SK-N-SH treated with all-trans-retinoic acid at 6 μM for 48 hours (cell line): ENCODE results near the gene FGFR3.
"Not testable (repeated sequence)": the region's sequence is repeated elsewhere in the genome, so short reads cannot be mapped to it uniquely, and the experiment has no call there.

Experiments
- ATAC-seq: fragments of 200-7000 bp; cut with Tn5 transposase; 3 replicates; pipeline ENCODE4 v1.9.1; 2020; ENCODE audit warnings: mild to moderate bottlenecking, moderate library complexity
- ARNTL ChIP-seq: fragments of 450-650 bp; formaldehyde crosslinking; IDR thresholded peaks from 2 replicates; pipeline ENCODE4 v1.5.0; 2020; ENCODE audit warnings: low read depth, mild to moderate bottlenecking, moderate library complexity, borderline replicate concordance
- BACH2 ChIP-seq: fragments of 250-450 bp; sonication (Bioruptor Pico); IDR thresholded peaks from 2 replicates; pipeline ENCODE4 v1.9.0; 2021; ENCODE audit warnings: mild to moderate bottlenecking, borderline replicate concordance
- CSDC2 ChIP-seq: fragments of 250-450 bp; sonication (Bioruptor Pico); IDR thresholded peaks from 2 replicates; pipeline ENCODE4 v1.5.0; 2020; ENCODE audit warnings: mild to moderate bottlenecking, moderate library complexity
- ESRRG ChIP-seq: fragments of 250-450 bp; sonication (Bioruptor Pico); IDR thresholded peaks from 2 replicates; pipeline ENCODE4 v1.6.1; 2021; ENCODE audit warnings: mild to moderate bottlenecking
- GLIS3 ChIP-seq: fragments of 250-450 bp; sonication (Bioruptor Pico); IDR thresholded peaks from 2 replicates; pipeline ENCODE4 v1.5.0; 2020; ENCODE audit warnings: mild to moderate bottlenecking, moderate library complexity
- OSR1 ChIP-seq: fragments of 250-450 bp; sonication (Bioruptor Pico); IDR thresholded peaks from 2 replicates; pipeline ENCODE4 v1.8.0; 2022; ENCODE audit warnings: moderate library complexity, mild to moderate bottlenecking, inconsistent platforms
- PPARA ChIP-seq: fragments of 250-450 bp; sonication (Bioruptor Pico); IDR thresholded peaks from 2 replicates; pipeline ENCODE4 v1.5.0; 2020; ENCODE audit warnings: mild to moderate bottlenecking, borderline replicate concordance
- SNAI2 ChIP-seq: fragments of 250-450 bp; sonication (Bioruptor Pico); IDR thresholded peaks from 2 replicates; pipeline ENCODE4 v1.5.0; 2020; ENCODE audit warnings: mild to moderate bottlenecking, moderate library complexity
- TCF4 ChIP-seq: fragments of 250-450 bp; sonication (Bioruptor Pico); IDR thresholded peaks from 2 replicates; pipeline ENCODE4 v1.8.0; 2021; ENCODE audit warnings: mild to moderate bottlenecking, moderate library complexity, borderline replicate concordance
- TOX ChIP-seq: fragments of 250-450 bp; sonication (Bioruptor Pico); IDR thresholded peaks from 2 replicates; pipeline ENCODE4 v1.8.0; 2021; ENCODE audit warnings: mild to moderate bottlenecking, moderate library complexity, borderline replicate concordance
- ZC3H10 ChIP-seq: fragments of 250-450 bp; sonication (Bioruptor Pico); IDR thresholded peaks from 2 replicates; pipeline ENCODE4 v1.5.1; 2021; ENCODE audit warnings: mild to moderate bottlenecking, moderate library complexity
- ZFP30 ChIP-seq: fragments of 450-650 bp; formaldehyde crosslinking; IDR thresholded peaks from 2 replicates; pipeline ENCODE4 v1.5.0; 2022; ENCODE audit warnings: mild to moderate bottlenecking, moderate library complexity
- ZNF565 ChIP-seq: fragments of 450-650 bp; formaldehyde crosslinking; conservative IDR thresholded peaks from 2 replicates; pipeline ENCODE4 v1.5.0; 2020; ENCODE audit warnings: low read depth, mild to moderate bottlenecking, moderate library complexity
- ZNF70 ChIP-seq: fragments of 450-650 bp; formaldehyde crosslinking; IDR thresholded peaks from 2 replicates; pipeline ENCODE4 v1.5.0; 2020; ENCODE audit warnings: mild to moderate bottlenecking, moderate library complexity
- ZNF8 ChIP-seq: fragments of 450-650 bp; formaldehyde crosslinking; IDR thresholded peaks from 2 replicates; pipeline ENCODE4 v1.5.0; 2020; ENCODE audit warnings: mild to moderate bottlenecking, moderate library complexity
- TF ChIP-seq, protein P1 (sequence below): fragments of 250-450 bp; sonication (Bioruptor Pico); IDR thresholded peaks from 2 replicates; pipeline ENCODE4 v1.8.0; 2021; ENCODE audit warnings: low read depth, mild to moderate bottlenecking, moderate library complexity, borderline replicate concordance
- TF ChIP-seq, protein P2 (sequence below): fragments of 250-450 bp; sonication (Bioruptor Pico); IDR thresholded peaks from 2 replicates; pipeline ENCODE4 v1.5.1; 2020; ENCODE audit warnings: low read depth, mild to moderate bottlenecking, moderate library complexity
- TF ChIP-seq, protein P3 (sequence below): fragments of 250-450 bp; sonication (Bioruptor Pico); IDR thresholded peaks from 2 replicates; pipeline ENCODE4 v1.5.0; 2020; ENCODE audit warnings: mild to moderate bottlenecking, moderate library complexity
- TF ChIP-seq, protein P4 (sequence below): fragments of 250-450 bp; sonication (Bioruptor Pico); IDR thresholded peaks from 2 replicates; pipeline ENCODE4 v1.5.1; 2021; ENCODE audit warnings: mild to moderate bottlenecking, moderate library complexity
- TF ChIP-seq, protein P5 (sequence below): fragments of 250-450 bp; sonication (Bioruptor Pico); IDR thresholded peaks from 2 replicates; pipeline ENCODE4 v1.8.0; 2020; ENCODE audit warnings: mild to moderate bottlenecking, moderate library complexity, borderline replicate concordance

Gene FGFR3

DNA sequence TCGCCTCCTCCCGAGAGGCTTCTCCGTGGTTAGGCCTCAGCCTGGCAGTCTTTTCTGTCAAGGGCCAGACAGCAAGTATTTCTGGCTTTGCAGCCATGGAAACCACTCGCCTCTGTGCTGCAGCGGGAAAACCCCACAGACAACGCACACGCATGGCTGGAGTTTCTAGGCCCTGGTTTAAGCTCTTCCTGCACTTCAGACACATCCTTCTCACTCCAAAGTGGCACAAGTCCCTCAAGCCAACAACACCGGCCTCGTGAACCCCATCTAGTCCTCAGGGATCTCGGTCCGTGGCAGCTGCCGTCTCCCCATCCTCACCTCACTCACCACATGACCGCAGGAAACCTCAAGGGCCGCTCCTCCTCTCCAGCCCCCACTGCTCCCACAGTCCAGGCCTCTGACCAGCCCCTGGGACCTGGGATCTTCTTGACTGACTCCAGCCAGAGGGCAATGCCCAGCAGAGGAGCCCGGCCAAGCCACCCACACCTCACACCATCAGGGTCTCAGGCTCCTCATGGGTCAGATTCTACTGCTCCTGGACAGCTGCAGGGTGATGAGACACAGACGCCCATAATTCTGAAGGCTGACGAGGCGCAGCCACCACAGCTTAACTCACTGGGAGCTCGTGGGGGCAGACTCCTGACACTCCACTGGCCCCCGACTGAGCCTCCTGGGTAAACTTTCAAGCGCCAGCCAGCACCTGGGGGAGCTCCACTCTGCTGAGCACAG lies 41.1 kb downstream of the FGFR3 start:
- no peak for ATAC-seq
- TF ChIP-seq OSR1 (CRISPR knock-in tag) (no peak), GLIS3 (CRISPR knock-in tag) (no peak), ZNF8 (CRISPR knock-in tag) (no peak), BACH2 (CRISPR knock-in tag) (no peak), ZNF565 (no peak), ZFP30 (CRISPR knock-in tag) (no peak), ESRRG (CRISPR knock-in tag) (no peak), ARNTL (no peak), ZNF70 (CRISPR knock-in tag) (no peak), PPARA (no peak), TCF4 (CRISPR knock-in tag) (no peak), SNAI2 (CRISPR knock-in tag) (no peak), ZC3H10 (no peak)
- TF ChIP-seq, protein P1, sequence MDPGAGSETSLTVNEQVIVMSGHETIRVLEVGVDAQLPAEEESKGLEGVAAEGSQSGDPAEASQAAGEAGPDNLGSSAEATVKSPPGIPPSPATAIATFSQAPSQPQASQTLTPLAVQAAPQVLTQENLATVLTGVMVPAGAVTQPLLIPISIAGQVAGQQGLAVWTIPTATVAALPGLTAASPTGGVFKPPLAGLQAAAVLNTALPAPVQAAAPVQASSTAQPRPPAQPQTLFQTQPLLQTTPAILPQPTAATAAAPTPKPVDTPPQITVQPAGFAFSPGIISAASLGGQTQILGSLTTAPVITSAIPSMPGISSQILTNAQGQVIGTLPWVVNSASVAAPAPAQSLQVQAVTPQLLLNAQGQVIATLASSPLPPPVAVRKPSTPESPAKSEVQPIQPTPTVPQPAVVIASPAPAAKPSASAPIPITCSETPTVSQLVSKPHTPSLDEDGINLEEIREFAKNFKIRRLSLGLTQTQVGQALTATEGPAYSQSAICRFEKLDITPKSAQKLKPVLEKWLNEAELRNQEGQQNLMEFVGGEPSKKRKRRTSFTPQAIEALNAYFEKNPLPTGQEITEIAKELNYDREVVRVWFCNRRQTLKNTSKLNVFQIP, result no peak
- TF ChIP-seq, protein P2, sequence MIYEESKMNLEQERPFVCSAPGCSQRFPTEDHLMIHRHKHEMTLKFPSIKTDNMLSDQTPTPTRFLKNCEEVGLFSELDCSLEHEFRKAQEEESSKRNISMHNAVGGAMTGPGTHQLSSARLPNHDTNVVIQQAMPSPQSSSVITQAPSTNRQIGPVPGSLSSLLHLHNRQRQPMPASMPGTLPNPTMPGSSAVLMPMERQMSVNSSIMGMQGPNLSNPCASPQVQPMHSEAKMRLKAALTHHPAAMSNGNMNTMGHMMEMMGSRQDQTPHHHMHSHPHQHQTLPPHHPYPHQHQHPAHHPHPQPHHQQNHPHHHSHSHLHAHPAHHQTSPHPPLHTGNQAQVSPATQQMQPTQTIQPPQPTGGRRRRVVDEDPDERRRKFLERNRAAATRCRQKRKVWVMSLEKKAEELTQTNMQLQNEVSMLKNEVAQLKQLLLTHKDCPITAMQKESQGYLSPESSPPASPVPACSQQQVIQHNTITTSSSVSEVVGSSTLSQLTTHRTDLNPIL, result no peak
- TF ChIP-seq, protein P3, sequence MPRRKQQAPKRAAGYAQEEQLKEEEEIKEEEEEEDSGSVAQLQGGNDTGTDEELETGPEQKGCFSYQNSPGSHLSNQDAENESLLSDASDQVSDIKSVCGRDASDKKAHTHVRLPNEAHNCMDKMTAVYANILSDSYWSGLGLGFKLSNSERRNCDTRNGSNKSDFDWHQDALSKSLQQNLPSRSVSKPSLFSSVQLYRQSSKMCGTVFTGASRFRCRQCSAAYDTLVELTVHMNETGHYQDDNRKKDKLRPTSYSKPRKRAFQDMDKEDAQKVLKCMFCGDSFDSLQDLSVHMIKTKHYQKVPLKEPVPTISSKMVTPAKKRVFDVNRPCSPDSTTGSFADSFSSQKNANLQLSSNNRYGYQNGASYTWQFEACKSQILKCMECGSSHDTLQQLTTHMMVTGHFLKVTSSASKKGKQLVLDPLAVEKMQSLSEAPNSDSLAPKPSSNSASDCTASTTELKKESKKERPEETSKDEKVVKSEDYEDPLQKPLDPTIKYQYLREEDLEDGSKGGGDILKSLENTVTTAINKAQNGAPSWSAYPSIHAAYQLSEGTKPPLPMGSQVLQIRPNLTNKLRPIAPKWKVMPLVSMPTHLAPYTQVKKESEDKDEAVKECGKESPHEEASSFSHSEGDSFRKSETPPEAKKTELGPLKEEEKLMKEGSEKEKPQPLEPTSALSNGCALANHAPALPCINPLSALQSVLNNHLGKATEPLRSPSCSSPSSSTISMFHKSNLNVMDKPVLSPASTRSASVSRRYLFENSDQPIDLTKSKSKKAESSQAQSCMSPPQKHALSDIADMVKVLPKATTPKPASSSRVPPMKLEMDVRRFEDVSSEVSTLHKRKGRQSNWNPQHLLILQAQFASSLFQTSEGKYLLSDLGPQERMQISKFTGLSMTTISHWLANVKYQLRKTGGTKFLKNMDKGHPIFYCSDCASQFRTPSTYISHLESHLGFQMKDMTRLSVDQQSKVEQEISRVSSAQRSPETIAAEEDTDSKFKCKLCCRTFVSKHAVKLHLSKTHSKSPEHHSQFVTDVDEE, result no peak
- TF ChIP-seq, protein P4, sequence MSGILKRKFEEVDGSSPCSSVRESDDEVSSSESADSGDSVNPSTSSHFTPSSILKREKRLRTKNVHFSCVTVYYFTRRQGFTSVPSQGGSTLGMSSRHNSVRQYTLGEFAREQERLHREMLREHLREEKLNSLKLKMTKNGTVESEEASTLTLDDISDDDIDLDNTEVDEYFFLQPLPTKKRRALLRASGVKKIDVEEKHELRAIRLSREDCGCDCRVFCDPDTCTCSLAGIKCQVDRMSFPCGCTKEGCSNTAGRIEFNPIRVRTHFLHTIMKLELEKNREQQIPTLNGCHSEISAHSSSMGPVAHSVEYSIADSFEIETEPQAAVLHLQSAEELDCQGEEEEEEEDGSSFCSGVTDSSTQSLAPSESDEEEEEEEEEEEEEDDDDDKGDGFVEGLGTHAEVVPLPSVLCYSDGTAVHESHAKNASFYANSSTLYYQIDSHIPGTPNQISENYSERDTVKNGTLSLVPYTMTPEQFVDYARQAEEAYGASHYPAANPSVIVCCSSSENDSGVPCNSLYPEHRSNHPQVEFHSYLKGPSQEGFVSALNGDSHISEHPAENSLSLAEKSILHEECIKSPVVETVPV (CRISPR knock-in tag), result no peak

DNA sequence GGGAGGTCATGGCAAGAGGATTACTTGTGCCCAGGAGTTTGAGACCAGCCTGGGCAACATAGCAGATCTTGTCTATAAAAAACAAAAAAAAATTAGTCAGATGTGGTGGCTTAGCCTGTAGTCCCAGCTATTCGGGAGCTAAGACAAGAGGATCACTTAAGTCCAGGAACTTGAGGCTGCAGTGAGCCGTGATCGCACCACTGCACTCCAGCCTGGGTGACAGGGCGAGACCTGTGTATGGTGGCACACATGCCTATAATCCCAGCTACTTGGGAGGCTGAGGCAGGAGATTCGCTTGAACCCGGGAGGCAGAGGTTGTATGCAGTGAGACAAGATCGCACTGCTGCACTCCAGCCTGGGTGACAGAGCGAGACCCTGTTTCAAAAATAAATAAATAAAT lies 42.7 kb downstream of the FGFR3 start:
- ATAC-seq, result not testable (repeated sequence)

DNA sequence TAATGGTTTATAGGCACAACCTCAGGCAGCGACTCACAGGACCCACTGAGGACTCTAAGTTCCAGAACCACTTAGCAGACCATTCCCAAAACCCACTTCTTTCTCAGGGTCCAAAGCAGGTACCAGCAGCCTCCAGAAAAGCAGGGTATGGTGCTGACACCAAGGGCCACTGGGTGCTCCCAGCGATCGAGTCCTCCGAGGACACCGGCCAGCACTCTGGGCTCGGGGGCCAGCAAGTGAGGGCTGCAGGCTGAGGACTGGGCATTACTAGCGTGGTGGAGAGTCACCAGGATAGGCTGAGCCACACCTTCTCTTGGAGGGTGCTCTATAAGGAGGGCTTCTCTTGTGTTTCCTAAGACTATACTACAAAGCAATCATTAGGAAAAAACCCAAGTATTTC lies 43.6 kb downstream of the FGFR3 start:
- TF ChIP-seq ESRRG (CRISPR knock-in tag) (no peak), GLIS3 (CRISPR knock-in tag) (no peak), BACH2 (CRISPR knock-in tag) (no peak), CSDC2 (CRISPR knock-in tag) (no peak), PPARA (no peak)
- TF ChIP-seq, protein P1, result no peak
- ATAC-seq, result no peak

DNA sequence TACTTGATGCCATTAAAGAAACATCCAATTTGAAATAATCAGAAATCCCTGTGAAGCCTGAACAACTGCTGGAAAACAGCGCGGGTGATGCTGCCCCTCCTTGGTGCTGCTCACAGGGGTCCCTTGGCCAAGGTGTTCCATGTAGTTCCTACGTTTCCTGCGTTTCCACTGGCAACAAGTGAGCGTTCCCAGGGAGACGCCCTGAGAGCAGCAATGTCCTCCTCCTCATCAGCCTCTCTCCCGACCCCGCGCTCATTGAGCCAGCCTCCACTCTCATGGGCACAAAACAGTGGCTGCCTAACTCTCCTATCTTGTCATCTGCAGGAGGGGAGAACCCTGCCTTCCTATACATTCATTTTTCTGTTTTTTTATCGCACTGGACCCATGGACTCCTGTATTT lies 44.0 kb downstream of the FGFR3 start:
- no peak for ATAC-seq
- TF ChIP-seq TOX (no peak), CSDC2 (CRISPR knock-in tag) (no peak), BACH2 (CRISPR knock-in tag) (no peak)
- TF ChIP-seq, protein P5, sequence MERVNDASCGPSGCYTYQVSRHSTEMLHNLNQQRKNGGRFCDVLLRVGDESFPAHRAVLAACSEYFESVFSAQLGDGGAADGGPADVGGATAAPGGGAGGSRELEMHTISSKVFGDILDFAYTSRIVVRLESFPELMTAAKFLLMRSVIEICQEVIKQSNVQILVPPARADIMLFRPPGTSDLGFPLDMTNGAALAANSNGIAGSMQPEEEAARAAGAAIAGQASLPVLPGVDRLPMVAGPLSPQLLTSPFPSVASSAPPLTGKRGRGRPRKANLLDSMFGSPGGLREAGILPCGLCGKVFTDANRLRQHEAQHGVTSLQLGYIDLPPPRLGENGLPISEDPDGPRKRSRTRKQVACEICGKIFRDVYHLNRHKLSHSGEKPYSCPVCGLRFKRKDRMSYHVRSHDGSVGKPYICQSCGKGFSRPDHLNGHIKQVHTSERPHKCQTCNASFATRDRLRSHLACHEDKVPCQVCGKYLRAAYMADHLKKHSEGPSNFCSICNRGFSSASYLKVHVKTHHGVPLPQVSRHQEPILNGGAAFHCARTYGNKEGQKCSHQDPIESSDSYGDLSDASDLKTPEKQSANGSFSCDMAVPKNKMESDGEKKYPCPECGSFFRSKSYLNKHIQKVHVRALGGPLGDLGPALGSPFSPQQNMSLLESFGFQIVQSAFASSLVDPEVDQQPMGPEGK (CRISPR knock-in tag), result no peak
- TF ChIP-seq, all 23 proteins: peak for 0
